Spinal cord (tissue), 10 donors: ENCODE measurements around the gene DCP1B. TPM values are rescaled to one million over a fixed set of nuclear protein-coding genes. Genes with fewer than 3 reads are reported as not detected.

ENCODE experiments used
- DNase-seq, 6 donors: peaks; one replicate each; pipeline versions ENCODE4 v3.0.0 to v3.0.0-alpha.2; 2013 to 2015; ENCODE audit warnings: low spot score in 6 of 6, low read depth in 4 of 6
- H3K27ac ChIP-seq: one replicate; pipeline ENCODE4 v1.5.1; 2013; ENCODE audit warnings: low read depth, low read length, control low read depth
- H3K27me3 ChIP-seq: one replicate; pipeline ENCODE4 v1.6.1; 2013; ENCODE audit warnings: low read length; ENCODE audit not compliant: control insufficient read depth, insufficient read depth
- H3K36me3 ChIP-seq: one replicate; pipeline ENCODE4 v1.6.1; 2013; ENCODE audit warnings: low read length; ENCODE audit not compliant: control insufficient read depth, insufficient read depth
- H3K4me1 ChIP-seq: one replicate; pipeline ENCODE4 v1.6.1; 2013; ENCODE audit warnings: low read length; ENCODE audit not compliant: control insufficient read depth, insufficient read depth
- H3K4me3 ChIP-seq: one replicate; pipeline ENCODE4 v1.5.1; 2013; ENCODE audit warnings: low read depth, low read length, control low read depth
- H3K9me3 ChIP-seq: one replicate; pipeline ENCODE4 v1.6.1; 2013; ENCODE audit warnings: low read length; ENCODE audit not compliant: control insufficient read depth, insufficient read depth
- WGBS: methylation state at CpG from one replicate; pipeline ENCODE4 v1.1.5; 2013; ENCODE audit warnings: missing lambda C conversion rate; ENCODE audit not compliant: insufficient coverage; 5-methylcytosine and 5-hydroxymethylcytosine counted together
- long read RNA-seq, 4 donors: transcript quantifications; one replicate each; lab custom pipeline, GENCODE V29; 2026
- polyA plus RNA-seq, 2 donors: library from polyadenylated mRNA; unstranded; fragments of 120-200 nt; gene quantifications; one replicate each; pipeline ENCODE4 v1.2.1, GENCODE V29; 2013; ENCODE audit not compliant: insufficient read length in 2 of 2
- total RNA-seq, 2 donors: library from RNA; depleted of rRNA in 1 of 2; stranded (reverse); fragments of 120-200 nt in 1 of 2; fragments of >200 nt in 1 of 2; gene quantifications; one replicate each; pipeline versions ENCODE4 v1.2.3 to v1.2.4, GENCODE V29; 2013 to 2014
- donor health status: healthy.

The DCP1B gene
- total RNA-seq (10 to 100 TPM; 11.7 to 13.7 TPM), polyA plus RNA-seq (10 to 100 TPM; 16.6 to 16.7 TPM)
- long read RNA-seq, donor 1, partial matches to known transcripts = 0 of 3 reads
- long read RNA-seq, donor 1, other reads (novel, unspliced or antisense) = 0 of 3 reads
- long read RNA-seq, donor 2, partial matches to known transcripts = 0 of 1 reads
- long read RNA-seq, donor 2, other reads (novel, unspliced or antisense) = 0 of 1 reads
- long read RNA-seq, donor 3, partial matches to known transcripts = 0 of 4 reads
- long read RNA-seq, donor 3, other reads (novel, unspliced or antisense) = 0 of 4 reads
- long read RNA-seq, donor 4, partial matches to known transcripts = 17 of 23 reads
- long read RNA-seq, donor 4, other reads (novel, unspliced or antisense) = 0 of 23 reads

DNA sequence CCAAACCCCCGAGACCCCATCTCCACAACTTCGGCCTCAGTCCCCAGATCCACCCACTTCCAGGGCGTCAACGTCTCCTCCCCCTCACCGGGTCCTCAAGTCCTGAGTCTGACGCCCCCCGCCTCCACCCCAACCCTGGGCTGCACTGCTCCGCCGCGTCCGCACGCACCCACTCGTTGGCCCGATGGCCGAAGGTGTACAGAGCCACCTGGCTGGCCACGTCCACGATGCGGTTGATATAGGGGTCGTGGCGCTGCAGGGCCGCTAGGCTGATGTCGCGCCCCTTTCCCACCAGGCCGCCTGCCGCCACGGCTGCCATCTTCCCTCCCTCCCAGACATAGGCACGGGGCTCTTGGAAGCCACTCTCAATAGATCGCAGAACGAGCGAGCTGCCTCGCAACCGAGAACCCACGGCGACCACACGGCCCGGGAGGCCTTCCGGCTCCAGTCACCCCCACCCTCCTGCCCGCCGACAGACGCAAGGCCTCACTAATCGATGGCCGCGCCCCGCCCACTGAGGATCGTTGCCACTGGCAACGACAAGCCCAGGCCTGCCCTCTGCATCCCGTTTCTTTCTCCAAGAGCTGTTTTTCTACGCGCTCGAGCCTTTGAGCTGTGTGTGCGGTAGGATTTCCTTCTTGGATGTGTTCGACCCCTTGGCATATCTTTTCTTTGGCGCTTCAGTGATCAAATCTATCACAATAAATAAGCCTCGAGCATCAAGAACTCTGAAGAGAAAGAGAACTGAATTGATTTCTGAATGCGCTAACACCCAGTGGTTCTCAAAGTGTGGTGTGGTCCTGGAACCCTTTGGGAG lies at the start of gene DCP1B:
Gene DCP1B, minus strand, starts transcription at position 345 of the 817 bp plus-strand sequence. Its CDS starts 26 bp downstream, at position 319.
- DNase-seq = peak; percentile 81 to 99 (median 90)
- H3K9me3 ChIP-seq = no peaks in the 10 kb centered on the region
- peak within 1 kb of the TSS; percentile 99 for H3K4me3 ChIP-seq
- under 1% methylated on average over 47 of the region's 55 CpGs for WGBS
- peak within 1 kb of the TSS; percentile 98 for H3K27ac ChIP-seq
- no peaks in the 10 kb centered on the region for H3K36me3 ChIP-seq
- no peaks in the 10 kb centered on the region for H3K4me1 ChIP-seq
- H3K27me3 ChIP-seq = no peaks in the 10 kb centered on the region

GRCh38 chr12:2053691-2054090 lies 49.4 kb upstream of the DCP1B start:
- peak in 2 of 6 donors; percentile 61 to 65 for DNase-seq
- 0% methylated on average over 60 of the region's 60 CpGs for WGBS
- Histone ChIP-seq H3K4me3 (peak overlapping the region; percentile 63), H3K27ac (no peak overlapping the region), H3K4me1 (peaks cover 29% of the 10 kb centered on the region), H3K9me3 (no peaks in the 10 kb centered on the region), H3K27me3 (peaks cover 3% of the 10 kb centered on the region), H3K36me3 (no peaks in the 10 kb centered on the region)

- Histone ChIP-seq H3K27me3 (peaks cover 3% of the 10 kb centered on the region), H3K4me1 (peaks cover 29% of the 10 kb centered on the region), H3K36me3 (no peaks in the 10 kb centered on the region), H3K9me3 (no peaks in the 10 kb centered on the region), H3K27ac (peak within 1 kb of the TSS; percentile 36), H3K4me3 (peak within 1 kb of the TSS; percentile 63)
- WGBS = 0% methylated on average over 81 of the region's 90 CpGs
- peak in 2 of 6 donors; percentile 89 for DNase-seq
Observed at GRCh38 chr12:2052826-2053678, 48.8 kb upstream of the DCP1B start, which contains the start of gene CACNA1C. Gene CACNA1C (plus strand): TSS chr12:2052987. CDS start chr12:2053563, 576 bp downstream.

DNA sequence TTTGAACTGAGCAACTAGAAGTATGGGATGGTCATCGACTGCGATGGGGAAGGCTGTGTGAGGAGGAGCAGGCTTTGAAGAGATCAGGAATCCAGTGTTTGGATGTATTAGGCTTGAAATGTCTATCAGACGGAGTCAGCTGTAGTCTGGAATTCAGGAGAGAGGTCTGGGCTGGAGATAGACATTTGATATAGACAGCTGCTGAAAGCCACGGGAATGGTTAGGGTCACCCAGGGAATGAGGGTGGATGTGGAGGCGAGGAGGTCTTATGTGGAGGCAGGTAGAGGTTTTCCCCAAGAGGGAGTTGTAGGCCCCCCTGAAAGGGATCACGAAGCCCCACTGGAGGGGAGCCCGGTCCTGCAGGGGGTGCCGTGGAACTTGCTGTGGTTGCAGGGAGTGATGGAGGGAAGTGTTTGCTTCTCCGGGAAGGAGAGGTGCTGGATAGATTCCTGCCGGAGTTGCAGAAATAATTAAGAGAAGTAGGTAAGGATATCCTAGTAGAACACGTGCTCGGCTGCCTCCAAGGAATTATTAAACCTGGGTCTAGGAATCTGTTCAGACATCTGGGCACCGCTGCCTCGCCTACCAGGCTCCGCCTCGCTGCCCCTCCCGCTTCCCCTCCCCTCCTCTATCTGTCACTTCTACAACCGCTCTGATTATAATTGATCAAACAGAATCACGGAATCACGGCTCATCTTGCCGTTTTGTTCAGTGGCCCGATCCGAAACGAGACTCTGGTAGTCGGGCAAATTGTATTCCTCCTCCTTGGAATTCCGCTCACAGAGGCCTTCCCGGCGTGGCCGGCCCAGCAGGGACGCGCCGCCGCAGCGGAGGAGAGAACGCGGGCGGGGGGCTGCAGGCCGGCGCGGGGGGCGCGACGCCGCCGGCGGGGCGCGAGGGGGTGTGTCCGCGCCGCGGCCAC lies 47.7 kb upstream of the DCP1B start:
- Histone ChIP-seq H3K27me3 (peaks cover 3% of the 10 kb centered on the region), H3K36me3 (no peaks in the 10 kb centered on the region), H3K4me3 (peak overlapping the region; percentile 41), H3K27ac (peak overlapping the region; percentile 8), H3K4me1 (peaks cover 20% of the 10 kb centered on the region), H3K9me3 (no peaks in the 10 kb centered on the region)
- 6% methylated on average over 52 of the region's 52 CpGs for WGBS
- peak in 2 of 6 donors; percentile 70 to 91 for DNase-seq

DNA sequence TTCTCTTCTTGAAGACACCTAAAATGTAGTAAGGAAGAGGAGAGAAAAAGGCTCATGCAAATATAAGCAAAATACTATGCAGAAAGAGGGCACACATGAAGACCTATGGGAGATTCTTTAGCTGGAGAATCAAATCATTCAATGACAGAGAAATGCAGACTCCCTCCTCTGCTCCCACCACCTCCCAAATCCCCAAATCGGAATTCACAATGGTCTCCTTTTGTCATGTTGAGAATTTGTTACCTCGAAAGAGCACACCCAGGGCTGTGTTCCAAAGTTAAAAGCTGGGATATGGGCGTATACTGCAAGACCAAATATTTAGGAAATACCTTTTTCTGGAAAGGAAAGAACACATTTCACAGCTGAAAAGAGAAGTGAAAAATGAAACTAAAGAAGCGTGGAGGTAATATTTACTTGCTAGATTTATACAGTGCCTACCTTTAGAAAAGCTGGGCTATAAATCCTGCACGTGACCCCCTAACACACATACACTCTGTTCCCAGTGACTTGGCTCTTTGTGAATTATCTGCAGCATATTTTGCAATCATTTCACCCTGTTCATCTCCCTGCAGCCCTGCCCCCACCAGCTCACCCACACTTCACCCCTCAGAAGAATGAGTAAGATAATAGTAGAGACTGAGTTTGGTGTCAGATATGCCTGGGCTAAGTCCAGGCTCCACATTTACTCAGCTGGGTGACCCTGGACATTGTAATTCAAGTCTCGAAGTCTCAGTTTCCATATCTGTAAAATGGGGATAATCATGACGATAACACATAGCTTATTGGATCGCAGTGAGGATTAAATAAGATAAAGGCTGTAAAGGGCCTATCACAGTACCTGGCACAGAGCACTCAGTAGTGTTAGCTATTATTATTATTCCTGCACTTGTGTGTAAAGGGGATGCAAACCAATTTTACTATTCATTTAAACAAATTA lies 45.6 kb upstream of the DCP1B start:
- Histone ChIP-seq H3K36me3 (no peaks in the 10 kb centered on the region), H3K27ac (no peak overlapping the region), H3K4me1 (peaks cover 15% of the 10 kb centered on the region), H3K9me3 (no peaks in the 10 kb centered on the region), H3K27me3 (peaks cover 3% of the 10 kb centered on the region), H3K4me3 (no peak overlapping the region)
- 50% methylated on average over 1 of the region's 8 CpGs for WGBS
- DNase-seq = no peak

DNA sequence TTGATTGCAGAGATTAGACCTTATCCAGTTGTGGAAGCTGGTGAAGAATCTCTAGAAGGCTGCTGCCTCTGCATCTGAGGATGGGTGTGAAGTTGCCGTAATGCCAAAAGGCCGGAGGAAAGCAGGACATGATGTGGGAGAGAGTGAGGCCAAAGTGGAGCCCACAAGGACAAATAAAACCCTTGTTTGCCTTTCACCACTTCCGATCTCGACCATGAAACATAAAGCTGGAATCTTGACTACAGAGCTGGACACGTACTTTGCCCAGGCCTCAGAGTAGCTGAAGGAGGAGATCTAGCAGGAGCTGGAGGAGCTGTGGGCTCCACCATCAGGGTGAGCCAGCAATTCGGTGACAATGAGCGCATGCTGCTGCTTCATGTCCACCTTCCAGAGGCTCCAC lies 43.5 kb upstream of the DCP1B start:
- Histone ChIP-seq H3K36me3 (no peaks in the 10 kb centered on the region), H3K4me1 (peaks cover 6% of the 10 kb centered on the region), H3K27ac (no peak overlapping the region), H3K4me3 (no peak overlapping the region), H3K27me3 (no peaks in the 10 kb centered on the region), H3K9me3 (no peaks in the 10 kb centered on the region)
- DNase-seq = no peak
- WGBS = 95% methylated on average over 7 of the region's 7 CpGs

- Histone ChIP-seq H3K27ac (no peak overlapping the region), H3K4me3 (no peak overlapping the region), H3K36me3 (no peaks in the 10 kb centered on the region), H3K27me3 (no peaks in the 10 kb centered on the region), H3K4me1 (peaks cover 3% of the 10 kb centered on the region), H3K9me3 (no peaks in the 10 kb centered on the region)
- no CpG with 5 or more reads among the region's 4 CpGs for WGBS
- DNase-seq = no peak
Observed at GRCh38 chr12:2046957-2047356, 42.7 kb upstream of the DCP1B start.

DNA sequence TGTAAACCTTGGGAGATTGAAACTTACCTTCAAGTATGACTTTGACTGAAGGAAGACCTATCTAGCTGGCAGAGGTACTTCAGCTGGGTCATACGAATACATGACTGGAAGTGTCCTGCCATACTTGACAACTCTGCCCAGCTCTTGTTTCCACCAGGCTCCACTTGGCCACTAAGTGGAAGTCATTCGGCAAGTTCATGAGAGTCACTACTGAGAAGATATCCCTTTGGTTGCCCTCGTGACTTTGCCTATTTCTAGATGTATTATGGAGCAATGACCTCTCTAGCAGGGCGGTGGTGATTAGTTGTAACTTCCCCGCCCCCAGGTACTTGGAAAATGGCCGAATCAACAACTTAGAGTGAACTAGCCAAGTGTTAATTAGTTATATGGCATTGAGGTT lies 39.9 kb upstream of the DCP1B start:
- no peak for DNase-seq
- no peaks in the 10 kb centered on the region for H3K9me3 ChIP-seq
- no peak overlapping the region for H3K27ac ChIP-seq
- WGBS = 91% methylated on average over 6 of the region's 6 CpGs
- no peak overlapping the region for H3K4me3 ChIP-seq
- no peaks in the 10 kb centered on the region for H3K27me3 ChIP-seq
- H3K36me3 ChIP-seq = no peaks in the 10 kb centered on the region
- no peaks in the 10 kb centered on the region for H3K4me1 ChIP-seq
